HL-60 (cell line): Measurements from ENCODE around the gene TMEM121B.
A peak's percentile ranks its signal among the peaks of the same experiment; 100 is the strongest.

Source experiments
- DNase-seq, 2 experiments: peaks; one replicate each; pipeline ENCODE4 v3.0.0-alpha.2; 2010 to 2020; ENCODE audit warnings: low read depth in 1 of 2, low spot score in 1 of 2
- H3K27ac ChIP-seq: fragments of 250-450 bp; sonication (Bioruptor Pico); replicated peaks from 2 replicates; pipeline ENCODE4 v1.5.1; 2020; ENCODE audit warnings: mild to moderate bottlenecking, moderate library complexity
- H3K27me3 ChIP-seq: fragments of 250-450 bp; sonication (Bioruptor Pico); 2 replicates; pipeline ENCODE4 v1.5.1; 2021; ENCODE audit warnings: mild to moderate bottlenecking, moderate library complexity; ENCODE audit not compliant: insufficient read depth, poor library complexity, severe bottlenecking
- H3K4me3 ChIP-seq: replicated peaks from 2 replicates; pipeline ENCODE4 v1.5.1; 2011; ENCODE audit warnings: mild to moderate bottlenecking, control low read depth, low read length; ENCODE audit not compliant: insufficient read depth
- CTCF ChIP-seq: IDR thresholded peaks from one replicate; pipeline ENCODE4 v1.5.1; 2011; ENCODE audit warnings: low read length, control low read depth, inconsistent platforms; ENCODE audit not compliant: insufficient read depth
- GABPA ChIP-seq: IDR thresholded peaks from 2 replicates; pipeline ENCODE4 v1.6.1; 2012; ENCODE audit warnings: low read depth
- POLR2AphosphoS5 ChIP-seq: IDR thresholded peaks from 2 replicates; pipeline ENCODE4 v1.6.1; 2012; ENCODE audit warnings: low read depth
- SPI1 ChIP-seq: IDR thresholded peaks from 2 replicates; pipeline ENCODE4 v1.6.1; 2012; ENCODE audit warnings: low read depth, mild to moderate bottlenecking, borderline replicate concordance
- TF ChIP-seq, protein P1 (sequence below): IDR thresholded peaks from 2 replicates; pipeline ENCODE4 v1.6.1; 2012; ENCODE audit warnings: low read depth; ENCODE audit not compliant: insufficient replicate concordance

The TMEM121B gene

DNA sequence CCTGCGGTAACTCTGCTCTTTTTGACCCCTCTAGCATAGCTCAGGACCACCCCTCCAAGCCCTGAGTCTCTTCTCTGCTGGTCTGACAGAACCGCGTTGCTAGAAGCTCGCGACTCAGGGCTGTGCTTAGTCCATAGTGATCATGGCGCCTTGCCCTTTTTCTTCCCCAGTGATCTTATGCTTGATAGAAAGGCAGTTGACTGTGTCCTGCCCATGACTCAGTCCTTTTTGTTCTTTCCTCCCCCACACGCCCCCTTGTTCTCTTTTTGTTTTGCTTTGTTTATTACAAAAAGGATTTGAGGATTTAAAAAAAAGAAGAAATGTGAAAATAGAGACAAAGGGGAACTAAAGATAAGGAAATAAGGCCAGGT lies 18.9 kb downstream of the TMEM121B start:
- DNase-seq = peak in 1 of 2 experiments; percentile 73

DNA sequence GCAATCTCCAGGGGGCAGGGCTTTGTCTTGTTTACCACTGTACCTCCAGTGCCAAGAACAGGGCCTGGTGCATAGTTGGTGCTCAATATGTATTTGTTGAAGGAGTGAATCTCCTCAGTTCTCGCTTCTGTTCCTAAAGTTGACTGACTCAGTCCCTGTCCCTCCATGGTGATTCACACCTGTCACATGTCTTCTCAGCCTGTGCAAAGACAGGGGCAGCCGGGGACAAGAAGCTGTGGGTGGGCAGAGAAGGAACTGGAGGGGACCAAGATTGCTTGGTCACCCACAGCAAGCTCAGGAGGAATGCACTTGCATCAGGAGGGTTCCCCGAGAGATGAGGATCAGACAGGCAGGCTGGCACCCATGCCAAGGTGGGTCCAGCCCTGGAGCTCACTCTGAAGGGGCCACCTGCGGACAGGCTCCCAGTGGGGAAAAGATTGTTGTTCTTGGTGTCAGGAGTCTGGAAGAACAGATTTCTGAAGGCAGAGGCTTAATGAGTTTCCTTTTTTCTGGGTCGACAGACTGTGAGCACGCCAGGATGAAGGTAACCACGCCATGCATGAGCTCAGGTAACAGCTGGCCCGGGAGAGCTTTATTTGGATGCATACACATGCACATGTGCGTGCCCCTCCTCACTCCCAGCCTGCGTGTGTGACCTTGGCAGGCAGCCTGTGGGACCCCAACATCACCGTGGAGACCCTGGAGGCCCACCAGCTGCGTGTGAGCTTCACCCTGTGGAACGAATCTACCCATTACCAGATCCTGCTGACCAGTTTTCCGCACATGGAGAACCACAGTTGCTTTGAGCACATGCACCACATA lies 19.5 kb downstream of the TMEM121B start:
- H3K4me3 ChIP-seq = no peak overlapping the region
- H3K27ac ChIP-seq = peak overlapping the region; percentile 63
- TF ChIP-seq POLR2AphosphoS5 (no peak), GABPA (no peak), SPI1 (no peak), CTCF (no peak)
- no peak for DNase-seq
- no peaks in the 10 kb centered on the region for H3K27me3 ChIP-seq

More for the DNA sequence above, 18.9 kb downstream of the TMEM121B start:
- no peak overlapping the region for H3K4me3 ChIP-seq
- H3K27me3 ChIP-seq = no peaks in the 10 kb centered on the region
- TF ChIP-seq GABPA (no peak), SPI1 (peak; percentile 49; the same call in 1 of the 2 replicates)
- peak overlapping the region; percentile 63 for H3K27ac ChIP-seq

DNA sequence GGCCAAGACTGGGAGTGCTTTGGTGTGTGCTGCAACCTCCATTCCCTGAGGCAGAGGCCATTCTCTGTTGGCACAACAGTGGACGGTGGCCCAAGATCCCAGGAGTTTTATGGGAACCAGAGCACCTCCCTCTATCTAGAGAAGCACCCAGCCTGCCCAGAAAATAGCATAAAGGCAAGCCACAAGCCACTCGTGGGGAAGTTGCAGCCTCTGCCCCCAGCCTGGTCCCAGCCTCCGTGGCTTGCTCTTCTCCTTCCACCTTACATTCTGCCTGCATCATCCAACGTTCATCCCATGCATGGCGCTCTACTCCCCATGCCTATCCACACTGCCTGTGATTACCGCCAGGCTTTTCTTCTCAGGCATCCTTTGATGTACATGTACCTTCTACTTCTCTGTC lies 20.5 kb downstream of the TMEM121B start:
- peak overlapping the region; percentile 10 for H3K27ac ChIP-seq
- H3K27me3 ChIP-seq = no peaks in the 10 kb centered on the region
- TF ChIP-seq POLR2AphosphoS5 = no peak
- no peak overlapping the region for H3K4me3 ChIP-seq
- peak in 1 of 2 experiments; percentile 65 for DNase-seq

DNA sequence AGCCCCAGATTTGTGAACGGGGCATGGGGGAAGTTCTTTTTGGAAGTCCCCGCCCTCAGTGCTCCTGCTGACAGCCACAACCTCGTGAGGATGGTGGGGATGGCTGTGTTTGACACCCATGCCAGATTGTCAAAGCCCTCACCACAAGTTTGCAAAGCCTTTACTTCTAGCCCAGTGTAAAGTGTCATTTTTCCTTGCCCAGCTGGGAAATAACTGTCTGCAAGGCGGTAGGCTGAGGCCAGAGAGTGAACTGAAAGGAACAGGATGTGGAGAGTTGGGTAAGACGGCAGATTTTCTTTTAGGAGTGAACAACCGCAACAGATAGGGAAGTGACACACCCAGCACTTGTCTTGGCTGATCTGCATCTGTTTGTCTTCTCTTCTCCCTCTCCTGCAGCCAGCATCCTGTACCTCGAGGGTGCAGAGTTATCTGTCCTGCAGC lies 22.8 kb downstream of the TMEM121B start:
- H3K4me3 ChIP-seq = no peak overlapping the region
- DNase-seq = peak; percentile 96 to 98
- H3K27ac ChIP-seq = peak overlapping the region; percentile 45
- no peaks in the 10 kb centered on the region for H3K27me3 ChIP-seq
- TF ChIP-seq POLR2AphosphoS5 (peak; percentile 100), SPI1 (peak; percentile 96), GABPA (peak; percentile 55; the same call in 1 of the 2 replicates), CTCF (no peak)
- TF ChIP-seq, protein P1, sequence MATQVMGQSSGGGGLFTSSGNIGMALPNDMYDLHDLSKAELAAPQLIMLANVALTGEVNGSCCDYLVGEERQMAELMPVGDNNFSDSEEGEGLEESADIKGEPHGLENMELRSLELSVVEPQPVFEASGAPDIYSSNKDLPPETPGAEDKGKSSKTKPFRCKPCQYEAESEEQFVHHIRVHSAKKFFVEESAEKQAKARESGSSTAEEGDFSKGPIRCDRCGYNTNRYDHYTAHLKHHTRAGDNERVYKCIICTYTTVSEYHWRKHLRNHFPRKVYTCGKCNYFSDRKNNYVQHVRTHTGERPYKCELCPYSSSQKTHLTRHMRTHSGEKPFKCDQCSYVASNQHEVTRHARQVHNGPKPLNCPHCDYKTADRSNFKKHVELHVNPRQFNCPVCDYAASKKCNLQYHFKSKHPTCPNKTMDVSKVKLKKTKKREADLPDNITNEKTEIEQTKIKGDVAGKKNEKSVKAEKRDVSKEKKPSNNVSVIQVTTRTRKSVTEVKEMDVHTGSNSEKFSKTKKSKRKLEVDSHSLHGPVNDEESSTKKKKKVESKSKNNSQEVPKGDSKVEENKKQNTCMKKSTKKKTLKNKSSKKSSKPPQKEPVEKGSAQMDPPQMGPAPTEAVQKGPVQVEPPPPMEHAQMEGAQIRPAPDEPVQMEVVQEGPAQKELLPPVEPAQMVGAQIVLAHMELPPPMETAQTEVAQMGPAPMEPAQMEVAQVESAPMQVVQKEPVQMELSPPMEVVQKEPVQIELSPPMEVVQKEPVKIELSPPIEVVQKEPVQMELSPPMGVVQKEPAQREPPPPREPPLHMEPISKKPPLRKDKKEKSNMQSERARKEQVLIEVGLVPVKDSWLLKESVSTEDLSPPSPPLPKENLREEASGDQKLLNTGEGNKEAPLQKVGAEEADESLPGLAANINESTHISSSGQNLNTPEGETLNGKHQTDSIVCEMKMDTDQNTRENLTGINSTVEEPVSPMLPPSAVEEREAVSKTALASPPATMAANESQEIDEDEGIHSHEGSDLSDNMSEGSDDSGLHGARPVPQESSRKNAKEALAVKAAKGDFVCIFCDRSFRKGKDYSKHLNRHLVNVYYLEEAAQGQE = no peak

DNA sequence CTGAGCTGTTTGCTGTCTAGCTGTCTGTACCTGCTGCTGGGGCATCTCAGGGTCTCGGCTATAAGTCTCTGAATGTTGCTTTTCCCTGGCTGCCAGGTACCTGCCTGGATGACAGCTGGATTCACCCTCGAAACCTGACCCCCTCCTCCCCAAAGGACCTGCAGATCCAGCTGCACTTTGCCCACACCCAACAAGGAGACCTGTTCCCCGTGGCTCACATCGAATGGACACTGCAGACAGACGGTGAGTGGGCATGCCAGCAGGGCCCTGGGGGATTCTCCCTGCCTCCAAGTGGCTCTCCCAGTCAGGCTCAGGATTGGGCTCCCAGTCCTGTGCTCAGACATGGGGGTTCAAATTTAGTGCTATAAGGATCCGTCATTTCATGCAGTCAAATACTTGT lies 23.5 kb downstream of the TMEM121B start:
- H3K4me3 ChIP-seq = no peak overlapping the region
- no peak for TF ChIP-seq POLR2AphosphoS5
- no peak for TF ChIP-seq GABPA
- no peak for TF ChIP-seq CTCF
- no peak for TF ChIP-seq SPI1
- TF ChIP-seq, protein P1 = no peak
- H3K27me3 ChIP-seq = no peaks in the 10 kb centered on the region
- no peak for DNase-seq
- peak overlapping the region; percentile 49 for H3K27ac ChIP-seq
